Fibroblast of pulmonary artery (primary cell): ENCODE results near the gene SERTAD1.

Experiments used
- DNase-seq: peaks from one replicate; pipeline ENCODE4 v3.0.0-alpha.2; 2010; ENCODE audit warnings: low read depth
- H3K4me3 ChIP-seq: replicated peaks from 2 replicates; pipeline ENCODE4 v1.5.1; 2011; ENCODE audit warnings: low read depth, mild to moderate bottlenecking, control low read depth, low read length, moderate library complexity
- CTCF ChIP-seq: IDR thresholded peaks from 2 replicates; pipeline ENCODE4 v1.5.1; 2011; ENCODE audit warnings: mild to moderate bottlenecking, control low read depth, low read length, inconsistent platforms; ENCODE audit errors: missing control alignments

SERTAD1 gene

GRCh38 chr19:40398417-40399131, 27.2 kb downstream of the SERTAD1 start:
- no peak for TF ChIP-seq CTCF
- DNase-seq = no peak
- H3K4me3 ChIP-seq = no peak overlapping the region

GRCh38 chr19:40397568-40397906, 28.3 kb downstream of the SERTAD1 start:
- no peak overlapping the region for H3K4me3 ChIP-seq
- TF ChIP-seq CTCF = no peak
- no peak for DNase-seq

- H3K4me3 ChIP-seq = no peak overlapping the region
- TF ChIP-seq CTCF = no peak
- DNase-seq = no peak
Observed at GRCh38 chr19:40396886-40397567, 28.8 kb downstream of the SERTAD1 start.

GRCh38 chr19:40395956-40396355, 29.8 kb downstream of the SERTAD1 start:
- TF ChIP-seq CTCF = no peak
- no peak for DNase-seq
- H3K4me3 ChIP-seq = no peak overlapping the region

GRCh38 chr19:40394816-40395210, 31.0 kb downstream of the SERTAD1 start:
- TF ChIP-seq CTCF = no peak
- no peak for DNase-seq
- H3K4me3 ChIP-seq = no peak overlapping the region

- H3K4me3 ChIP-seq = no peak overlapping the region
- TF ChIP-seq CTCF = no peak
- DNase-seq = no peak
Observed at GRCh38 chr19:40393894-40394815, 31.6 kb downstream of the SERTAD1 start.
